Measurements from ENCODE around the gene FARS2.
"Not testable (repeated sequence)": the region's sequence is repeated elsewhere in the genome, so short reads cannot be mapped to it uniquely, and the experiment has no call there.

Gene FARS2

DNA sequence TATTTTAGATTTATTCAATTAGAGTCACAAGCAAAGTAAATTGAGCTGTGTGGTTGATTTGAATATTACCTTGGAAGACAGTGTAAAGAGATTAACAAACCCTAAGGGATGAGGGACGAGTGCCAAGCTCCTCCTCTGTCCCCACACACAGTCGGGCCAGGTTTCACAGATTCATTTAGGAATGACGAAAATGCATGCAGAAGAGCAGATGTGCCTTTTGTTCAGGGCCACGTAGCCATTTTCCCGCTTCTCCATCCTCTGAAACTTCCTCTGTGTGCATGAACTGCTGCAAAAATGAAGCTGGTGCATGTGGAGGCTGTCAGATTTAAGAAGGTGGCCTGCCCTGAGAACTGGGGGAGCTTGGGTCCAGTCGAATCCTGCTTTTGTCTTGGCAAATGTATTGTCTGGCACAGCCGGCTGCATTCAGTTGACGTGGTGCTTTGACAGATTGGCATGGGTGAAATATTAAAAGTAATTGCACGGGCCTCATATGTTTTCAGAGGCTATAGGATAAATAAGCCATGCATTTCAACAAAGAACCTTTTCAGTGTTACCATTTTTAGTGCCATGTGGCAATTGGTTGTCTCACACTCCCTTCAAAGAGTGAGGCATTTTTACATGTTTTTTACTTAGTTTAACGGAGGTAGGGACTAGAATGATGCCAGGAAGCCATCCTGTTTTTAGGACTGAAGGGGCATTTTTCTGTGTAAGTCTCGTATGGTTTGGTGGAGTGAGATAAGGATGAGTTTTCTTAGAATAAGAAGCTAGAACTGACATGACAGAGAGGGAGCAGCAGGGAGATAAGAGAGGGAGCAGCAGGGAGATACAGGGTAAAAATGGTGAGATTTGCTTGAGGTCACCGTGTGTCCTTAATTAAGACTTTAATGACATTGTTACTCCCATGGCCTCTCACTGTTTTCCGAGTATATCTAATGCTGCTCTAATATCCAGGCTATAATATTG is 384.3 kb downstream of the FARS2 start:
- DNase-seq = no peak

DNA sequence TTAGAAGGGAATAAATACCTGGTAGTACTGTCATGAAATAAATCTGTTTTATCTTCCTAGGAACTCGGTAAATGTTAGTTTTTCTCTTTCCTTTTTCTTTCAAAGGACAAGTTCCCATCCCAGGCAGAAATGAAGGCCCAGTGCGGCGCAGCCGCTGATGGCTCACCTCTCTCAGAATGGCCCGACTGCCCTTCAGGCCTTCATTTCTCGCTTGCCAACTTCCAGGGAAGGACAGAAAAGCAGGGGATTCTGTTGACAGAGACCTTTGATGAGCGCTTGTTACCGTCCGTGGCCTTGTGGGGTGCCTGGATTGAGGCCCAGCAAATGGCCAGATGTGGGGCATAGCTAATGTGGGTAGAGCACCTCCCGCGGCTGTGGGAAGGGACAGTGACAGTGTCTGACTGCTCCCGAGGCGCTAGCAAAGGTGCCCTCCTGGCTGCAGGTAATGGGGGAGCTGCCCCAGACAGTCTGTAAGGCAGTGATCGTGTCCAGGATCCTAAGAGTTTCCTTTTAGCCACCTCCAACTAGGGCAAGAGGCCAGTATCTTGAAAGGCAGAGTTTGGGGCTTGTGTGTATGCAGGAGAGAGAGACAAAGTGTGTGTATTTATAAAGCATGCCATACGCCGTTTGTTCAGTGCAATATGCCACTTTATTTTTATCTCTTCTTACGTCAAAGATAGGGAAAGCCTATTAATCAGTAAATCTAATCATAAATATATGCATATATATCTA is 391.3 kb downstream of the FARS2 start:
- no peak for DNase-seq

DNA sequence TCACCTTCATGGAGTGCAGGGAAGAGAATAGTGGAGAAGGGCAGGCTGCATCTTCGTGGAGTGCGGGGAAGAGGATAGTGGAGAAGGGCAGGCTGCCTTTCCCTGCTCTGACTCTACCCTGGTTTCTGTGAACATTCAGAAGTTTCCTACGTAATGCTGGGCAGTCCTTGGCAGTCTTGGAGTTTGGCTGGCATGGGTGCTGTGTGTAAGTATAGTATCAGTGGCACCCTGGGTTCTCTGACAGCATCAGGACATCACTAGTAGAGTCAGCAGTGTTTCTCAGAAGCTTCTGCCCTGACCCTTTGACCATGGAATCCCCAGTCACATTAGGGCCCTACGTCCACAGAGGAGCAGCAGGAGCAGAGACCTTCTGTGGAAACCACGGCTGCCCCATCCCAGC is 392.5 kb downstream of the FARS2 start:
- no peak for DNase-seq

DNA sequence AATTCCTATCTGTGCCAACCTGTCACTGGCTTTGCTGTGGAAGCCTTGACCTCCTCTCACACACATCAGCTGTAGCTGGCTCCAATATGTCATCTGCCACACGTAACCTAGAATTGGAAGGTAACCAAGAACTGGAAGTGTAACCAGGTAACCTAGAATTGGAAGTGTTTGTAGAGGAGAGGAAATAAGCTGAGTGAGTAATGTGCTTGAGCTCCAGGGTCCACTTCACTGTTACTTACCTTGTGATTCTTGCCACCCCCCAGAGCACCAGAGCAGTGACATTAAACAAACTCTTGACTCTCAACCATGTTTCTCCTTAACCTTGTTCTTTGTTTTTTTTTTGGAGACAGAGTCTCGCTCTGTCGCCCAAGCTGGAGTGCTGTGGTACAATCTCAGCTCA is 394.9 kb downstream of the FARS2 start:
- no peak for DNase-seq

DNA sequence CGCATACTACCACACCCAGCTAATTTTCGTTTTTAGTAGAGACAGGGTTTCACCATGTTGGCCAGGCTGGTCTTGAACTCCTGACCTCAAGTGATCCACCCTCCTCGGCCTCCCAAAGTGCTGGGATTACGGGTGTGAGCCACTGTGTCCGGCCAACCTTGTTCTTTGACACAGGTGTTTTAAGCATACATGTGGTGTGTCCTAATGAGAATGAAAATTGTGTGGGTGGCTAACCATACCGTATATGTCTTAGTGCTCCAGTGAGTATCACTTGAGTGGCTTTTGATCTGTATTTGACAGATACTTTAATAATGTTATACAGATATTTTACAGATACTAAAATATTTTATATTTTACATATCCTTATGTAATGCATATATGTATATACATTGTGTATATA is 395.4 kb downstream of the FARS2 start:
- not testable (repeated sequence) for DNase-seq

DNA sequence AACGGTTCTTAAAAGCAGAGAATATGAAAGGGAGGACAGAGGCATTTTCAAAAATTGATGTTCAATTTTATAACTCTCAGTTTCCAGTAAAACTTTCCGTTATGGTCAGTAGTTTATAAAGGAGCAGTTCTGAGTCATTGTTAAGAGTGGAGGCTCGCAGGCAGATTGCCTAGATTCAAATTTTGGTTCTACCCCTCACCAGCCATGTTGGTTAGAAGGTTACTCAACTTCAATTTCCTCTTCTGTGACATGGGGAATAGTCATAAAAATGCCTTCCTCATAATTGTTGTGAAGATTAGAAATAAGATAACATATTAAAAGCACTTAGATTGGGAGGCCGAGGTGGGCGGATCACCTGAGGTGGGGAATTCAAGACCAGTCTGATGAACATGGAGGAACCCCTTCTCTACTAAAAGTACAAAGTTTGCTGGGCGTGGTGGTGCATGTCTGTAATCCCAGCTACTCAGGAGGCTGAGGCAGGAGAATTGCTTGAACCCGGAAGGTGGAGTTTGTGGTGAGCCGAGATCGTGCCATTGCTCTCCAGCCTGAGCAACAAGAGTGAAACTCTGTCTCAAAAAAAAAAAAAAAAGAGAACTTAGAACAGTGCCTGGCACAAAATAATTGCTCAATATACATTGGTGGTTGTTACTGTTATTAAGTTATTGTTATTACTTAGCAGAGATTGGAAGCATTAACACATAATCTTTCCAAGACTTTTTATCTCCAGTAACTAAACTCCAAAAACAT is 396.5 kb downstream of the FARS2 start:
- no peak for DNase-seq

DNA sequence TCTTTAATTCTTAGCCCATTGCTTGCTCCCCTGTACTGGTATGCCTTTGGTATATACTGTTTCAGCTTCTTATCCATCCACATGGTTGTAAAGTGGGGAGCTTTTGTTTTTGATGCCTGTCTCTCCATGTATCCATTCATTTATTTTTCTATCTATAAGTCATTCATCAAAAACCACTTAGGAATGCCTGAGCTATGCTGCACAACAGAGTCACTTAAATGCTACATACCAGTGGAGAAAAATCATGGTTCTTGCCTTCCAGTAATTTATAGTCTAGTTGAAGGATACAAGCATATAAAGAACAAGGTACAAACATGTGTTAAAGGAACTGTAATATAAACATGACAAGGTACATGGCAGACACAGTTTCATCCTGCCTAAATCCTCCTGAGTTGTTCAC is 398.2 kb downstream of the FARS2 start:
- DNase-seq = no peak

GRCh38 chr6:5660772-5661171 is 399.5 kb downstream of the FARS2 start:
- DNase-seq = no peak

DNA sequence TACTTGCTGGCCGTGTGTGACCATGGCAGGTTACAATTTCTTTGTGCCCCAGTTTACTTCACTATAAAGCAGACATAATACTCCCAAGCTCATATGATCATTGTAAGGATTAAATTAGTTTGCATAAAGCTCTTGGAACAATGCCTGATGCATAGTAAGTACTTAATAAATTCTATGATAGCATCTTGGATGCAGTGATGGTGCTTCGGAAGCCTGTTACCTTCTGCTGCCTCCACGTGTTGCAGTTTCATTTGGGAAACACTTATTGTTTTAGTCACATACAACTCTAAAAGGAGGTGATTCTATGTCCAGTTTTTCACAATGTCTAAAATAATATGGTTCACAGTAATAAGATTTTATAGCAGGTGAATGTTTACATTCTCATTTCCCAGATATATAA is 401.5 kb downstream of the FARS2 start:
- no peak for DNase-seq

DNA sequence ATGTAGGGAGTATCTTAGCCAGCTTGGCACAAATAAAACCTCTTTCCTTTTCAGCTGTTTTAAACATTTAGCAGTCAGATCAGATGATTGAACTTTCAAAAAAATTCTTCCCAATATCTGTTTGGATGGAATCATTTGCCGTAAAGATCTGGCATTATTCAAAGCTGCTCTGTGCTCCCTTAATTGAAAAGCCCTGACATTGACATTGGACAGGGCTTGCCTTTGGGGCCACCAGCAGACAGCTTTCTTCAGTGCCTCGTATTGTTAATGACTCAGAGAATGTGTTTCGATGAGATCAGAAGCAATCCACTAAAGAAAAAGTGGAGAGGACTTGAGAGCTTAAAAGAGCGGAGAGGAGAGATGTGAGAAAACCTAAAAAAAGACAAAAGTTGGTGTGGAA is 401.9 kb downstream of the FARS2 start:
- DNase-seq = no peak

DNA sequence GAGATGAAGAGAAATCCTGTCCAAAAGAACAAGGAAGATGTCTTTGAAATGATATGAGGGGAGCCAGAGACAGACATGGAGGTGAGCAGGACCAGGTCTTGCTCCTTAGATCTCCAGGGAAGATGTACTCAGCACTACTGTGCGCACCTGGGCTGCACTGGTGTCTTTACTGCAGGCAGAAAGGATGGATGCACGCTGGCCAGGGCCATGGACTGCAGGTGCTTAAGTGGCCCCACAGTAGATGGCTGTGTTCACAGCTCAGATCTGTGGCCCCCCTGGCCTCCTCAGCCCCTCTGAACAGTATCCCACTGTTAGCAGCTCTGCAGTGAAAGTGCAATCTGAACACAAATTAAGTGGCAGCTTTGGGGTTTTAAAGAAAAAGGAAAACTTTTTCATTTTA is 402.4 kb downstream of the FARS2 start:
- DNase-seq = no peak

DNA sequence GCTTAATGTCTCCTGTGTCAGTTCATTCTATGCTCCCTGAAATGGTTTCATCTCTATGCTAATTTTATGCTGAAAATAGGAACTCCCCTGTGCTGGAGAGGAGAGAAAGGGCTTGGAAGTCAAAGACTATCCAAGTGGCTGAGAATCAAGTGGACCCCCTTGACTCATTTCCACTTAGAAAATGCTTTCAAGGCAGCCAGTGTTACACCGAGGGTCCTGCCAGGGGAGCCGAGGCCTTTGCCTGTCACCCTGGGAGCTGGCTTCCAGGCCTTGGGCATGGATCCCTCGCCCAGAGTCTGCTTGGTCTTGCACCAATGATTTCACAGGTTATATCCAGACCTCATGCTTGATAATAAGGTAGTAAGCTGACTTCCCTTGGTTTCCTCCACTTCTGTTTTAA is 402.8 kb downstream of the FARS2 start:
- DNase-seq = no peak

DNA sequence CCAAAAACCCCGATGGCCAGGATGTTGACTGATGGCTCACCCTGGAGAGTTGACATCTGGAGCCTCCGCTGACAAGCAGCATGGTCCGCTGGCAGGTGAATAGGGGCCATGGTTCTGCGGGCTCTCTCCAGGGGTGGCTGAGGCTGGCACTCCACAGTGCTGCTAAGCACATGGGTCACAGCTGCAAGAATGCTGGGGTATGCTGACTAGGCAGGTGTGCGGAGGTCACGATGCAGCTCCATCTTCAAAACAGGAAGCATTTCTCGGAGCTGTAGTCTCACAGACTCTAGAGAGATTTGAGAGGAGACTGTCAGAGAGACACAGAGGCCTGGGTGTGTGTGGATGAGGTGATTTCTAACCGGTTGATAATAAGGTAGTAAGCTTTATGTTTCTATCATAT is 403.9 kb downstream of the FARS2 start:
- no peak for DNase-seq

- DNase-seq = no peak
These were observed 404.4 kb downstream of the FARS2 start for GRCh38 chr6:5665667-5666066.

DNA sequence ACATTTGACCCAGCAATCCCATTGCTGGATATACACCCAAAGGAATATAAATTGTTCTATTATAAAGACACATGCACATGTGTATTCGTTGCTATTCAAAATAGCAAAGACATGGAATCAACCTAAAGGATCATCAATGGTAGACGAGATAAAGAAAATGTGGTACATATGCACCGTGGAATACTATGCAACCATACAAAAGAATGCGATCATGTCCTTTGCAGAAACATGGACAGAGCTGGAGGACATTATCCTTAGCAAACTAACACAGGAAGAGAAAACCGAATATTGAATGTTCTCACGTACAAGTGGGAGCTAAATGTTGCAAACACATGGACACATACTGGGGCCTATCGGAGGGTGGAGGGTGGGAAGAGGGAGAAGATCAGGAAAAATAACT is 405.4 kb downstream of the FARS2 start:
- no peak for DNase-seq

- no peak for DNase-seq
These were observed 406.4 kb downstream of the FARS2 start for GRCh38 chr6:5667737-5668136.

GRCh38 chr6:5670381-5670780 is 409.1 kb downstream of the FARS2 start:
- no peak for DNase-seq

GRCh38 chr6:5670811-5671561 is 409.7 kb downstream of the FARS2 start:
- peak; percentile 33 for DNase-seq

DNA sequence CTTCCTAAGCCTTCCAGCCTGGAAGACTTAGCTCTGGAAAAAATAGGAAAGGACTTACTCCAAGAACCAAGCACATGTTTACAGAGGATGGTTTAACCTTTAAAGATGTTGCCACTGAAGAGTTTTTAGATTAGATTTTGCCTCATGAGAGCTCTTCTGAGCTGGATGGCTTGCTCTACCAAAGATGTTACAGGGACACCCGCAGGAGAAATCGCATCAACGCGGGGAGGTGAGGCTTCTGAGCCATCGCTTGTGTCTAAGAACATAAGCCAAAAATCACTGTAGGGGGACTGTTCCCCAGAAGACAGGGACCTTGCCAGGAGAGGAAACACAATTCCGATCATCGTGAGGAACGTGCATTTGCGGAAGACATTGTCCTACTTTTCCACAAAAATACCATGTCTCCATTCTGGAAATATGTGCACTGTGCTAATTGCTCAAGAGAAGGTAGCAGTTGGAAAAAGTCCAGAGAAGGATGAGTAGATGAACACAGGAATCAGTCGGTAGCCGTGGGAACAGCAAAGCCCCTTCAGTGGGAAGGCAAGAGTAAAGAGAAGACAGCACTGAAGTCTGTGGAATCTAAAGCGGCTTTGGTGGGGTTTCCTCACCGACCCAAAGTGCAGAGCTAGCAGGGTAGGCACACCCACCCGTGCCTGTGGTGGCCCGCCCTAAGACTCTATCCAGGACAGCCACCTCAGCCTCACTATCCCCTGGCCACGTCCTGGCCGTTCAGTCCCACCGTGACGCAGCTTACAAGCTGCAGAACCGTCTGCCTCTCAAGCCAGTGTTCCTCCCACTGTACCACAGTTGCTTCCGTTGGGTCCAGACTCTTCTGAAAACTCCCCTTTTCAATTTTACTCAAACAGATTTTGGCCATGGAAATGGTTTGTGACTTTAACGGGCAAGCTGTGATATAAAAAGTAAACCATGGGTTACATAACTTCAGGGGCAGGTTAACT is 410.6 kb downstream of the FARS2 start:
- peak; percentile 52 for DNase-seq

DNA sequence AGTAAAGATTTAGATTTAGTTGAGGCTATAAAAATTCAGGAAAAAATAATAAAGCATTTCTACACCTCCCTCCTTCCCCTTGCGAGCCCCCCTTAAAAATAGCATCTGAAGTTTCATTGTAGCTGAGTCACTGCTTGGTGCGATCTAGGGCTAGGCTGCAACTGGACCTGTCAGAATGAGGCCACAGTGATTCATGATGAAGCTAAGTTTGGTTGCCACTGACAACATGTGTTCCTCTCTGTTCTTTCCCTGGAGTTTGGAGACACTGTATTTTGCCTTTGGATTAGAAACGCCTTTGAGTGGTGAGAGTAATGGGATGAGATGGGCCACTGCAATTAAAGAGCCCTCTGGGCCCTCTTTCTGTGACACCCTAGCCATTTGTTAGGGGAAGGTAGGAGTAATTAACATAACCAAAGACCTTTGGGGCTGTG is 411.3 kb downstream of the FARS2 start:
- DNase-seq = peak; percentile 68

GRCh38 chr6:5673019-5673790 is 411.9 kb downstream of the FARS2 start:
- DNase-seq = no peak

All from femur (tissue), 1 donor.